ENCODE data around the gene MMP11.

The MMP11 gene

GRCh38 chr22:23816156-23816976 is 43.7 kb downstream of the MMP11 start:
- Histone ChIP-seq H3K4me3 (ENCODE audit: low read length) (no peak overlapping the region), H2BK120ac (ENCODE audit: low read depth, low read length) (no peak overlapping the region), H3K4me1 (ENCODE audit: control insufficient read depth, low read depth, low read length) (no peaks in the 10 kb centered on the region), H3K4ac (ENCODE audit: low read depth, low read length) (no peak overlapping the region), H3K56ac (ENCODE audit: low read length) (no peak overlapping the region), H4K5ac (ENCODE audit: low read length) (no peak overlapping the region), H3K18ac (ENCODE audit: low read length) (no peak overlapping the region), H2BK15ac (replicated peaks; ENCODE audit: low read depth) (no peak overlapping the region), H3K9ac (ENCODE audit: low read length) (no peak overlapping the region), H3K27ac (ENCODE audit: low read depth, low read length) (no peak overlapping the region), H4K8ac (ENCODE audit: low read depth, low read length) (no peak overlapping the region), H2BK5ac (ENCODE audit: low read length) (no peak overlapping the region), H3K23ac (ENCODE audit: low read length) (no peak overlapping the region), H3K79me2 (ENCODE audit: control insufficient read depth, insufficient read depth, low read length) (no peaks in the 10 kb centered on the region), H3K36me3 (ENCODE audit: control insufficient read depth, insufficient read depth, low read length) (peaks cover 19% of the 10 kb centered on the region), H2AK5ac (ENCODE audit: low read length) (no peak overlapping the region), H3K79me1 (ENCODE audit: low read length) (no peaks in the 10 kb centered on the region), H3K4me2 (ENCODE audit: low read length) (no peak overlapping the region), H3K27me3 (ENCODE audit: insufficient read depth, low read length, poor library complexity) (no peaks in the 10 kb centered on the region)
- no CpG with 5 or more reads among the region's 18 CpGs for WGBS (ENCODE audit: extremely low coverage, insufficient coverage, low lambda C conversion rate)
- no peak for DNase-seq

DNA sequence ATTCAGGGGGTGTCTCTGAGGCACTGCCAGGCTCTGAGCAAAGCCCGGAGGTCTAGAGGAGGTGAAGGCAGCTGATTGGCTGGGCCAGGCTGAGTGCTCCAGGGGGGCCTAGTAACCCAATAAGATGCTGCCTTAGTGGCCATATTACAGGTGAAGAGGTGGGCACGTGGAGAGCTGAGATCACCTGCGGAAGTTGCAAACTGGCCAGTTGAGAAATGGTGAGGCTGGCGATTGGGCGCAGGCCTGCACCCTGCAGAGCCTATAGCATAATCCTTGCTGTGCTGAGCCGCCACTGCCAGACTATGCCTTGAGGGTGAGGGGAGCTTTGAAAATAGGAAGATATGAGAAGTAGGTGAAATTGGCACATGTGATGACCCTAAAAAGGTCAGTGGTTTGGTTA is 44.5 kb downstream of the MMP11 start:
- Histone ChIP-seq H3K27me3 (ENCODE audit: insufficient read depth, low read length, poor library complexity) (no peaks in the 10 kb centered on the region), H3K4me3 (ENCODE audit: low read length) (no peak overlapping the region), H3K9ac (ENCODE audit: low read length) (no peak overlapping the region), H3K4me2 (ENCODE audit: low read length) (no peak overlapping the region), H2BK15ac (replicated peaks; ENCODE audit: low read depth) (no peak overlapping the region), H3K79me1 (ENCODE audit: low read length) (no peaks in the 10 kb centered on the region), H3K79me2 (ENCODE audit: control insufficient read depth, insufficient read depth, low read length) (no peaks in the 10 kb centered on the region), H2AK5ac (ENCODE audit: low read length) (no peak overlapping the region), H3K4me1 (ENCODE audit: control insufficient read depth, low read depth, low read length) (no peaks in the 10 kb centered on the region), H4K8ac (ENCODE audit: low read depth, low read length) (no peak overlapping the region), H2BK120ac (ENCODE audit: low read depth, low read length) (no peak overlapping the region), H3K36me3 (ENCODE audit: control insufficient read depth, insufficient read depth, low read length) (peaks cover 19% of the 10 kb centered on the region), H4K5ac (ENCODE audit: low read length) (no peak overlapping the region), H3K23ac (ENCODE audit: low read length) (no peak overlapping the region), H3K4ac (ENCODE audit: low read depth, low read length) (no peak overlapping the region), H3K56ac (ENCODE audit: low read length) (no peak overlapping the region), H3K27ac (ENCODE audit: low read depth, low read length) (no peak overlapping the region), H2BK5ac (ENCODE audit: low read length) (no peak overlapping the region), H3K18ac (ENCODE audit: low read length) (no peak overlapping the region)
- WGBS (ENCODE audit: extremely low coverage, insufficient coverage, low lambda C conversion rate), result no CpG with 5 or more reads among the region's 6 CpGs
- no peak for DNase-seq

- no peak overlapping the region for H4K8ac ChIP-seq (ENCODE audit: low read depth, low read length)
- H3K23ac ChIP-seq (ENCODE audit: low read length), result no peak overlapping the region
- H3K4me2 ChIP-seq (ENCODE audit: low read length), result no peak overlapping the region
- peaks cover 21% of the 10 kb centered on the region for H3K36me3 ChIP-seq (ENCODE audit: control insufficient read depth, insufficient read depth, low read length)
- WGBS (ENCODE audit: extremely low coverage, insufficient coverage, low lambda C conversion rate), result no CpG with 5 or more reads among the region's 2 CpGs
- no peak overlapping the region for H3K9ac ChIP-seq (ENCODE audit: low read length)
- H2BK5ac ChIP-seq (ENCODE audit: low read length), result no peak overlapping the region
- H3K27me3 ChIP-seq (ENCODE audit: insufficient read depth, low read length, poor library complexity), result no peaks in the 10 kb centered on the region
- H4K5ac ChIP-seq (ENCODE audit: low read length), result no peak overlapping the region
- no peak overlapping the region for H3K4me3 ChIP-seq (ENCODE audit: low read length)
- H2AK5ac ChIP-seq (ENCODE audit: low read length), result no peak overlapping the region
- H2BK15ac ChIP-seq (replicated peaks; ENCODE audit: low read depth), result no peak overlapping the region
- no peak overlapping the region for H3K18ac ChIP-seq (ENCODE audit: low read length)
- no peaks in the 10 kb centered on the region for H3K79me1 ChIP-seq (ENCODE audit: low read length)
- no peak overlapping the region for H3K27ac ChIP-seq (ENCODE audit: low read depth, low read length)
- H3K4me1 ChIP-seq (ENCODE audit: control insufficient read depth, low read depth, low read length), result no peaks in the 10 kb centered on the region
- H2BK120ac ChIP-seq (ENCODE audit: low read depth, low read length), result no peak overlapping the region
- no peak overlapping the region for H3K56ac ChIP-seq (ENCODE audit: low read length)
- DNase-seq, result no peak
- no peak overlapping the region for H3K4ac ChIP-seq (ENCODE audit: low read depth, low read length)
- no peaks in the 10 kb centered on the region for H3K79me2 ChIP-seq (ENCODE audit: control insufficient read depth, insufficient read depth, low read length)
Observed at GRCh38 chr22:23818541-23818940, 45.9 kb downstream of the MMP11 start.

DNA sequence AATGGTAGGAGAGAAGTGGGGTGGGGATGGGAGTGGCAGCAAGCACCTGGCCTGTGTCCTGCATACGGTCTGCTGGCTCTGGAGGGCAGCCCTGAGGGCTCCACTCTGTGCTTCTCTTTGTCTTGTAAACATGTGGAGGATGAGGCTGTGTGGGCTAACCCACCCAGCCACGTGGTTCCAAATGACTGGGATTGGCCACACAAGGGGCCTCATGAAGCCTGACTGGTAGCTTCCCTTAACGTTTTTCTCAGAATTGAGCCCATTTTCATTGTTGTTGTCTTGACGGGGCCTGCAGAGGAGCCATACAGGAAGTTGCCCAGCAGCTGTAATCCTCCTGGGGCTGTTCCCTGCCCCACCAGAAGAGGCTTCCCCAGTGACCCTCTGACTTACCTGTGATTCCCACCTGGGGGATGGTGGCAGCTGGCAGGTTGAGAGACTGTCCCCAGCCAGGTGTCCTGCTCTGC is 48.1 kb downstream of the MMP11 start:
- no peaks in the 10 kb centered on the region for H3K79me1 ChIP-seq (ENCODE audit: low read length)
- no peaks in the 10 kb centered on the region for H3K79me2 ChIP-seq (ENCODE audit: control insufficient read depth, insufficient read depth, low read length)
- H2BK120ac ChIP-seq (ENCODE audit: low read depth, low read length), result no peak overlapping the region
- no peak for DNase-seq
- WGBS (ENCODE audit: extremely low coverage, insufficient coverage, low lambda C conversion rate), result no CpG with 5 or more reads among the region's 4 CpGs
- H2AK5ac ChIP-seq (ENCODE audit: low read length), result no peak overlapping the region
- no peak overlapping the region for H3K18ac ChIP-seq (ENCODE audit: low read length)
- H3K23ac ChIP-seq (ENCODE audit: low read length), result no peak overlapping the region
- no peak overlapping the region for H3K4me3 ChIP-seq (ENCODE audit: low read length)
- H3K27me3 ChIP-seq (ENCODE audit: insufficient read depth, low read length, poor library complexity), result no peaks in the 10 kb centered on the region
- H3K27ac ChIP-seq (ENCODE audit: low read depth, low read length), result no peak overlapping the region
- H4K5ac ChIP-seq (ENCODE audit: low read length), result no peak overlapping the region
- no peak overlapping the region for H2BK15ac ChIP-seq (replicated peaks; ENCODE audit: low read depth)
- H3K4me2 ChIP-seq (ENCODE audit: low read length), result no peak overlapping the region
- no peak overlapping the region for H3K9ac ChIP-seq (ENCODE audit: low read length)
- no peak overlapping the region for H4K8ac ChIP-seq (ENCODE audit: low read depth, low read length)
- H3K56ac ChIP-seq (ENCODE audit: low read length), result no peak overlapping the region
- no peak overlapping the region for H2BK5ac ChIP-seq (ENCODE audit: low read length)
- peaks cover 27% of the 10 kb centered on the region for H3K36me3 ChIP-seq (ENCODE audit: control insufficient read depth, insufficient read depth, low read length)
- H3K4me1 ChIP-seq (ENCODE audit: control insufficient read depth, low read depth, low read length), result no peaks in the 10 kb centered on the region
- no peak overlapping the region for H3K4ac ChIP-seq (ENCODE audit: low read depth, low read length)

DNA sequence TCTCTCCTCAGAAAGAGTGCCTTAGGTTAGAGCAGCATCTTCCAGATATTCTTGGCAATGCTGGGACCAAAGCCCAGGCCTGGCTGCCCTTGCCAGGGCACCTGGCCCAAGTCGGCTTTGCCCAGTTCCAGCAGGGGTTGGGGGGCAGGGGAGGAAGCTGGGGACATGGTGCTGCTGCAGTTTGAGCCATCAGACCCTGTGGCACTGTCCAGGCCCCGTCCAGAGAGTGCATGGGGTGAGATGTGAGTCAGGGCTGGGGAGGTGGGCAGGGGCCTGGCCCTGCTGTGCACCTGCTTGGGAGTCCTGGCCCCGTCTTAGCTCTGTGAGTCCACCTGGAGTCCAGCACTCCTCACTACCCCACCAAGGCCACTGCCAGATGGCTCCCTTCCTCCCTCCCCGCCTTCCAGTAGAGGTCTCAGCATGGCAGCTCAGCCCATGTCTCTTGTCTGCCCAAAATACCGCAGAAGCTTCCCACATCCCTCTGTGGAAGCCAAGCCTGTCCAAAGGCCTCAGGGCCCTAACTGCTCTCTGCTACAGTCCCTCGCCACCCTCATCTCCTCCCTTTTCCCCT is 49.5 kb downstream of the MMP11 start:
- H3K56ac ChIP-seq (ENCODE audit: low read length), result no peak overlapping the region
- H2BK5ac ChIP-seq (ENCODE audit: low read length), result no peak overlapping the region
- WGBS (ENCODE audit: extremely low coverage, insufficient coverage, low lambda C conversion rate), result no CpG with 5 or more reads among the region's 6 CpGs
- no peak overlapping the region for H3K23ac ChIP-seq (ENCODE audit: low read length)
- no peak overlapping the region for H3K18ac ChIP-seq (ENCODE audit: low read length)
- H2BK15ac ChIP-seq (replicated peaks; ENCODE audit: low read depth), result no peak overlapping the region
- H2AK5ac ChIP-seq (ENCODE audit: low read length), result no peak overlapping the region
- peaks cover 21% of the 10 kb centered on the region for H3K36me3 ChIP-seq (ENCODE audit: control insufficient read depth, insufficient read depth, low read length)
- H3K4me3 ChIP-seq (ENCODE audit: low read length), result no peak overlapping the region
- no peak overlapping the region for H3K9ac ChIP-seq (ENCODE audit: low read length)
- no peaks in the 10 kb centered on the region for H3K27me3 ChIP-seq (ENCODE audit: insufficient read depth, low read length, poor library complexity)
- H2BK120ac ChIP-seq (ENCODE audit: low read depth, low read length), result no peak overlapping the region
- no peaks in the 10 kb centered on the region for H3K4me1 ChIP-seq (ENCODE audit: control insufficient read depth, low read depth, low read length)
- no peak for DNase-seq
- no peak overlapping the region for H4K8ac ChIP-seq (ENCODE audit: low read depth, low read length)
- H3K4me2 ChIP-seq (ENCODE audit: low read length), result no peak overlapping the region
- H3K79me2 ChIP-seq (ENCODE audit: control insufficient read depth, insufficient read depth, low read length), result no peaks in the 10 kb centered on the region
- no peak overlapping the region for H3K4ac ChIP-seq (ENCODE audit: low read depth, low read length)
- no peaks in the 10 kb centered on the region for H3K79me1 ChIP-seq (ENCODE audit: low read length)
- H3K27ac ChIP-seq (ENCODE audit: low read depth, low read length), result no peak overlapping the region
- H4K5ac ChIP-seq (ENCODE audit: low read length), result no peak overlapping the region

All from mesendoderm (in vitro differentiated cells).